ENCODE measurements around the gene TPGS1. TPM values are rescaled to one million over a fixed set of nuclear protein-coding genes. Genes with fewer than 3 reads are reported as not detected.

The TPGS1 gene
- total and polyA plus RNA-seq, 2 donors (not counting 3 experiments of a cell fraction or from before 2014, with no cell fraction given), result 20.9 to 24.7 TPM

GRCh38 chr19:531009-531752, 23.9 kb downstream of the TPGS1 start:
- Histone ChIP-seq H4K20me1 (replicated peaks; ENCODE audit: control insufficient read depth, extremely low read depth, insufficient read depth, low read length) (no peaks in the 10 kb centered on the region), H3K9ac (replicated peaks; ENCODE audit: extremely low read depth, insufficient read depth, low read length) (peak overlapping the region; percentile 61), H3K4me1 (ENCODE audit: control insufficient read depth, extremely low read depth, insufficient read depth, low read length) (peaks cover 17% of the 10 kb centered on the region), H2AFZ (ENCODE audit: low read depth, low read length) (peak overlapping the region; percentile 98), H3K27ac (ENCODE audit: insufficient read depth, low read depth, low read length) (peak overlapping the region; percentile 70), H3K4me2 (ENCODE audit: insufficient read depth, low read length) (peak overlapping the region; percentile 77), H3K36me3 (ENCODE audit: control insufficient read depth in 2 of 2, extremely low read depth in 1 of 2, insufficient read depth in 2 of 2, low read length in 2 of 2) (peaks cover 0 to 10% of the 10 kb centered on the region in 2 experiments), H3K79me2 (ENCODE audit: control insufficient read depth, insufficient read depth, low read length) (peaks cover 44% of the 10 kb centered on the region), H3K9me1 (replicated peaks; ENCODE audit: control insufficient read depth, extremely low read depth, insufficient read depth, low read length) (no peaks in the 10 kb centered on the region), H3K9me3 (replicated peaks; ENCODE audit: control insufficient read depth, insufficient read depth, low read length) (no peaks in the 10 kb centered on the region), H3K4me3 (replicated peaks in 1 of 3; ENCODE audit: insufficient read depth in 1 of 3, low read depth in 1 of 3, low read length in 3 of 3) (peak overlapping the region; percentile 57 to 88 (median 76)), H3K27me3 (ENCODE audit: control insufficient read depth in 2 of 2, insufficient read depth in 2 of 2, low read length in 2 of 2) (no peaks in the 10 kb centered on the region)
- intact Hi-C loops (cut with micrococcal nuclease), result loop anchor here (1.0 to 2.0 kb wide), 2 partner anchors 20 to 102 kb away; partner anchors contain the start of gene POLRMT
- peak; percentile 73 for DNase-seq (ENCODE audit: low read depth, low spot score)
- no TSS peak for BruUV-seq (replicated peaks)
- CTCF ChIA-PET, result interaction anchor here (1.2 to 3.4 kb wide), 5 partner anchors 11 to 203 kb away, joined by 4 to 36 read pairs (median 7); no protein-coding TSS in a partner anchor
- POLR2A ChIA-PET, result interaction anchor here (0.5 to 2.1 kb wide), 5 partner anchors 20 to 247 kb away, joined by 3 to 5 read pairs (median 4); no protein-coding TSS in a partner anchor
- dilution Hi-C loops (cut with MboI; ENCODE audit: extremely low pct_ligation_motif_present, low sequenced_read_pairs), result no loop called here
- TF ChIP-seq POLR2AphosphoS5 (IDR thresholded peaks at IDR 0.05; ENCODE audit: insufficient read depth, low read depth, low read length) (no peak), CTCF (IDR thresholded peaks at IDR 0.05; ENCODE audit: extremely low read depth in 1 of 2, insufficient read depth in 1 of 2, low read depth in 1 of 2, low read length in 2 of 2) (peak in 1 of 2 donors; percentile 8), POLR2A (IDR thresholded peaks at IDR 0.05; ENCODE audit: low read depth, low read length) (peak; percentile 20)
- FAIRE-seq, result peak; percentile 77

All from endothelial cell of umbilical vein (primary cell).